Progenitor cell of endocrine pancreas (in vitro differentiated cells): Measurements from ENCODE around the gene PSMC3. TPM values are rescaled to one million over a fixed set of nuclear protein-coding genes. Genes with fewer than 3 reads are reported as not detected.
A peak's percentile ranks its signal among the peaks of the same experiment; 100 is the strongest.

ENCODE experiments used
- DNase-seq: peaks from one replicate; pipeline ENCODE4 v3.0.0; 2021; ENCODE audit warnings: low spot score; ENCODE audit not compliant: unreplicated experiment
- H3K27ac Mint-ChIP-seq: 2 replicates; pipeline ENCODE4 v1.8.0; 2021; ENCODE audit warnings: mild to moderate bottlenecking, moderate library complexity, mixed read lengths
- H3K27me3 Mint-ChIP-seq: 2 replicates; pipeline ENCODE4 v1.8.0; 2021; ENCODE audit warnings: mixed read lengths
- H3K36me3 Mint-ChIP-seq: 2 replicates; pipeline ENCODE4 v1.8.0; 2022; ENCODE audit warnings: mixed read lengths; ENCODE audit not compliant: insufficient read depth
- H3K4me1 Mint-ChIP-seq: 2 replicates; pipeline ENCODE4 v1.8.0; 2021; ENCODE audit warnings: low read depth, mixed read lengths
- H3K4me3 Mint-ChIP-seq: 2 replicates; pipeline ENCODE4 v1.8.0; 2021; ENCODE audit warnings: low read depth, mild to moderate bottlenecking, moderate library complexity, mixed read lengths
- H3K9me3 Mint-ChIP-seq: 2 replicates; pipeline ENCODE4 v1.8.0; 2021; ENCODE audit warnings: low read depth, mixed read lengths
- CTCF ChIP-seq: fragments of 200-600 bp; sonication (generic); IDR thresholded peaks from one replicate; pipeline ENCODE4 v1.5.0; 2021; ENCODE audit warnings: antibody characterized with exemption, mild to moderate bottlenecking; ENCODE audit not compliant: unreplicated experiment
- total RNA-seq: library from RNA; stranded (reverse); gene quantifications from 2 replicates; pipeline ENCODE4 v1.2.1, GENCODE V29; 2021

The PSMC3 gene
- total RNA-seq, 1 donor from 2014 or later = 103 TPM

- Mint-ChIP-seq H3K4me3 (no peak overlapping the region), H3K27ac (peak overlapping the region; percentile 75)
Observed at GRCh38 chr11:47417712-47418111, 8.5 kb downstream of the PSMC3 start.

GRCh38 chr11:47415949-47416472 lies 10.2 kb downstream of the PSMC3 start:
- no peaks in the 10 kb centered on the region for H3K9me3 Mint-ChIP-seq
- peaks cover 13% of the 10 kb centered on the region for H3K36me3 Mint-ChIP-seq
- no peak for TF ChIP-seq CTCF
- H3K4me1 Mint-ChIP-seq = peaks cover 2% of the 10 kb centered on the region
- DNase-seq = no peak
- no peak overlapping the region for H3K4me3 Mint-ChIP-seq
- H3K27ac Mint-ChIP-seq = no peak overlapping the region
- H3K27me3 Mint-ChIP-seq = no peaks in the 10 kb centered on the region

More at GRCh38 chr11:47417712-47418111, 8.5 kb downstream of the PSMC3 start:
- DNase-seq = no peak
- TF ChIP-seq CTCF = no peak
- Mint-ChIP-seq H3K27me3 (no peaks in the 10 kb centered on the region), H3K9me3 (no peaks in the 10 kb centered on the region), H3K36me3 (peaks cover 15% of the 10 kb centered on the region), H3K4me1 (peaks cover 2% of the 10 kb centered on the region)

GRCh38 chr11:47415091-47415854 lies 11.0 kb downstream of the PSMC3 start:
- no peak overlapping the region for H3K4me3 Mint-ChIP-seq

GRCh38 chr11:47414685-47415070 lies 11.6 kb downstream of the PSMC3 start:
- H3K36me3 Mint-ChIP-seq = peaks cover 7% of the 10 kb centered on the region
- no peak overlapping the region for H3K4me3 Mint-ChIP-seq
- no peak for DNase-seq
- TF ChIP-seq CTCF = no peak
- H3K9me3 Mint-ChIP-seq = no peaks in the 10 kb centered on the region
- H3K4me1 Mint-ChIP-seq = peaks cover 2% of the 10 kb centered on the region
- no peaks in the 10 kb centered on the region for H3K27me3 Mint-ChIP-seq
- H3K27ac Mint-ChIP-seq = no peak overlapping the region

More at GRCh38 chr11:47415091-47415854, 11.0 kb downstream of the PSMC3 start:
- Mint-ChIP-seq H3K27ac (peak overlapping the region; percentile 64), H3K9me3 (no peaks in the 10 kb centered on the region), H3K27me3 (no peaks in the 10 kb centered on the region), H3K36me3 (peaks cover 12% of the 10 kb centered on the region), H3K4me1 (peaks cover 2% of the 10 kb centered on the region)
- no peak for TF ChIP-seq CTCF
- no peak for DNase-seq

GRCh38 chr11:47413908-47414684 lies 12.1 kb downstream of the PSMC3 start:
- Mint-ChIP-seq H3K27ac (peak overlapping the region; percentile 23), H3K4me1 (peaks cover 5% of the 10 kb centered on the region), H3K27me3 (no peaks in the 10 kb centered on the region), H3K4me3 (no peak overlapping the region), H3K9me3 (no peaks in the 10 kb centered on the region), H3K36me3 (peaks cover 7% of the 10 kb centered on the region)
- no peak for DNase-seq
- TF ChIP-seq CTCF = no peak
